DMS53 treated with DMSO at 0.1 percent for 48 hours (cell line): ENCODE measurements around the gene DYRK2.
"Not testable (repeated sequence)": the region's sequence is repeated elsewhere in the genome, so short reads cannot be mapped to it uniquely, and the experiment has no call there.

Experiments used
- DNase-seq: peaks from one replicate; lab custom pipeline; 2025; ENCODE audit not compliant: unreplicated experiment; lab: John Stamatoyannopoulos, UW

The DYRK2 gene

GRCh38 chr12:67669934-67670631 lies 21.5 kb downstream of the DYRK2 start:
- no peak for DNase-seq

GRCh38 chr12:67671419-67671818 lies 22.9 kb downstream of the DYRK2 start:
- DNase-seq: no peak

GRCh38 chr12:67671892-67672291 lies 23.3 kb downstream of the DYRK2 start:
- no peak for DNase-seq

GRCh38 chr12:67672507-67672906 lies 24.0 kb downstream of the DYRK2 start:
- not testable (repeated sequence) for DNase-seq

- DNase-seq: not testable (repeated sequence)
Measured at GRCh38 chr12:67673509-67673908, 25.0 kb downstream of the DYRK2 start.

- DNase-seq: no peak
Measured at GRCh38 chr12:67674417-67674816, 25.9 kb downstream of the DYRK2 start.

GRCh38 chr12:67676624-67677023 lies 28.1 kb downstream of the DYRK2 start:
- no peak for DNase-seq

GRCh38 chr12:67677166-67677565 lies 28.6 kb downstream of the DYRK2 start:
- DNase-seq: no peak

- no peak for DNase-seq
Measured at GRCh38 chr12:67681105-67681778, 32.7 kb downstream of the DYRK2 start.

- no peak for DNase-seq
Measured at GRCh38 chr12:67681941-67682620, 33.5 kb downstream of the DYRK2 start.

GRCh38 chr12:67689385-67689784 lies 40.8 kb downstream of the DYRK2 start:
- no peak for DNase-seq

GRCh38 chr12:67690656-67691055 lies 42.1 kb downstream of the DYRK2 start:
- no peak for DNase-seq

GRCh38 chr12:67691220-67691619 lies 42.7 kb downstream of the DYRK2 start:
- DNase-seq: no peak

GRCh38 chr12:67692135-67692534 lies 43.6 kb downstream of the DYRK2 start:
- no peak for DNase-seq

- DNase-seq: no peak
Measured at GRCh38 chr12:67692966-67693365, 44.4 kb downstream of the DYRK2 start.

- DNase-seq: no peak
Measured at GRCh38 chr12:67693894-67694293, 45.3 kb downstream of the DYRK2 start.

GRCh38 chr12:67694306-67694900 lies 45.9 kb downstream of the DYRK2 start:
- no peak for DNase-seq

- DNase-seq: no peak
Measured at GRCh38 chr12:67695974-67696373, 47.4 kb downstream of the DYRK2 start.

GRCh38 chr12:67697443-67697842 lies 48.9 kb downstream of the DYRK2 start:
- DNase-seq: no peak

- DNase-seq: no peak
Measured at GRCh38 chr12:67697967-67698366, 49.4 kb downstream of the DYRK2 start.

GRCh38 chr12:67698672-67699581 lies 50.4 kb downstream of the DYRK2 start:
- DNase-seq: no peak
